CD4-positive, alpha-beta T cell treated with Interleukin-12 subunit alpha and Interleukin-12 subunit beta, for 1 hour (primary cell): ENCODE data around the gene SECTM1.
A peak's percentile ranks its signal among the peaks of the same experiment; 100 is the strongest.

Source experiments
- DNase-seq: peaks from one replicate; pipeline ENCODE4 v3.0.0-alpha.2; 2020

Gene SECTM1

GRCh38 chr17:82346342-82347300 is 13.1 kb upstream of the SECTM1 start:
- no peak for DNase-seq

GRCh38 chr17:82345151-82345976 is 11.8 kb upstream of the SECTM1 start:
- no peak for DNase-seq

DNA sequence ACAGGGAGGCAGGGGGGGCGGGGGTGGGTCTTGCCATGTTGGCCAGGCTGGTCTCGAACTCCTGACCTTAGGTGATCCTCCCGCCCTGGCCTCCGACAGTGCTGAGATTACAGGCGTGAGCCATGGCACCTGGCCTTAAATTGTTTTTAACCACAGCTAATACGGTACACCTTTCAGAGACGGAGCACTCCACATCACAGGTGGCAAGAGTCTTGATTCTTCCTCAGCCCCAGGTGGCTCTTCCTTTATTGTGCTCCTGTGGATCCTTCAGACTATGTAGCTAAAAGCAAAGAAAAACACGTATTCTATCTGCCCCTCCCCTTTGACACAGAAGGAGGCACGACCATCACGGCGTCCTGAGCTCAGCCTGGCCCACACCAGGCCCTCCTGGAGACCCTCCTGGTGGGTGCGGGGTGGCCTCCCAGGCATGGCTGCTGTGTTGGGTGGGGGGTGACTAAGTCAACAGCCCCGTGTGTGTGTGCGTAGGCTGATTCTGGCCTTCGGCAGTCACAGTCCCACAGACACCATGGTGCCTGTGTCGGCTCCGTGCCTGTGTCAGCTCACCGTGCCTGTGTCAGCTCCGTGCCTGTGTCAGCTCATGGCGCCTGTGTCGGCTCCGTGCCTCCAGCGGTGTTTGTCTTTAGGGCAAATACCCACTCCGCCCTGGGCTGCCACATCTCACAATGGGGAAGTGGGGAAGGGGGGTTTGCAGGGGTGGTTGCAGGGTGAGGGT is 10.8 kb upstream of the SECTM1 start:
- no peak for DNase-seq

DNA sequence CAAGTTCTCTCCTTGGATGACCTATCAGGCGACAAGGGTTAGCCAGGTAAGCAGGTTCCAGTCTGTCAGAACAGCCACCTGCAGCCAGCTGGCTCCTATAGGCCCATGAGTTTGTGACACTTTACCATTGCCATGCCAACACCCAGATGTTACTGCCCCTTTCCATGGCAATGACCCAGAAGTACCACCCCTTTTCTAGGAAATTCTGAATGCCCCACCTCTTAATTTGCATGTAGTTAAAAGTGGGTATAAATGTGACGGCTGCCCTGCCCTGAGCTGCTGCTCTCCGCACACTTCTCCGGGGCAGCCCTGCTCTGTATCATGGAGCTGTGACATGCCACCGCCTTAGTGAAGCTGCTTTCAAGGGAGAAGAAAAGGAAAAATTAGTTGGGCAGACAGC is 10.0 kb upstream of the SECTM1 start:
- no peak for DNase-seq

GRCh38 chr17:82342361-82343079 is 9.0 kb upstream of the SECTM1 start:
- no peak for DNase-seq

DNA sequence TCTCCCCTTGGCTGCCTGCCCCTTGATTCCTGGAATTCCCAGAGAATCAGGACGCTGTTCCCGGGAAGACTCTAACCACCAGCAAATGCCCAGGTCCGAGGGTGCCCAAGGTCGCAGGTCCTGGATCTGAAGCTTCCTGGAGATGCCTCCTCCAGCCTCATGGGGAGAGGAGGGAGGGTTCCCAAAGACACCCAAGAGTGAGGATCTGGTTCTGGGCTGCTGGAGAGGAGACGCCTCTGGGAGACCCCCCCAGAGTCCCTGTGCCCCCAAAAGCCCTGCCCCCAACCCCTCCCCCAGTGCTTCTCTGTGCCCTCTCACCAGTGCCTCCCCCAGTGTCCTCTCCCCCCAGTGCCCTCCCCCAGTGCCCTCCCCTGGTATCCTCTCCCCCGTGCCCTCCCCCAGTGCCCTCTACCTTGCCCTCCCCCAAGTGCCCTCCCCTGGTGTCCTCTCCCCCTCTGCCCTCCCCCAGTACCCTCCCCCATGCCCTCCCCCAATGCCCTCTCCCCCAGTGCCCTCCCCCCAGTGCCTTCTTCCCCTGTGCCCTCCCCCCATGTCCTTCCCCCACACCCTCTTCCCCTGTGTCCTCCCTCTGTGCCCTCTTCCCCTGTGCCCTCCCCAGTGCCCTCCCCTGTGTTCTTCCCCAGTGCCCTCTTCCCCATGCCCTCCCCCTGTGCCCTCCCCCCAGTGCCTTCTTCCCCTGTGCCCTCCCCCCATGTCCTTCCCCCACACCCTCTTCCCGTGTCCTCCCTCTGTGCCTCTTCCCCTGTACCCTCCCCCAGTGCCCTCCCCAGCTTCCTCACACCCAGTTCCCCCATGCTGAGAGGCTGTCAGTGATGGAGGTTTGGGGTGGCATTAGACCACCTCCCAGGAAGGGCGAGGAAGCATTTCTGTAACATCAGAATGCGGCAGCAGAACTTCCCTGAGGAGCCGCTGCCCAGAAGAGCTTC is 6.3 kb upstream of the SECTM1 start:
- DNase-seq, result no peak

- DNase-seq, result no peak
Measured at GRCh38 chr17:82338858-82339633, 5.5 kb upstream of the SECTM1 start.

GRCh38 chr17:82334622-82335394 is 1.2 kb upstream of the SECTM1 start:
- DNase-seq, result peak; percentile 28

- DNase-seq, result no peak
Measured at GRCh38 chr17:82334204-82334621, 647 bp upstream of the SECTM1 start.

GRCh38 chr17:82332669-82333278 is 792 bp downstream of the SECTM1 start:
- peak; percentile 26 for DNase-seq

GRCh38 chr17:82331345-82331939 is 2.1 kb downstream of the SECTM1 start:
- DNase-seq, result no peak

GRCh38 chr17:82330322-82331239 is 3.0 kb downstream of the SECTM1 start:
- no peak for DNase-seq

DNA sequence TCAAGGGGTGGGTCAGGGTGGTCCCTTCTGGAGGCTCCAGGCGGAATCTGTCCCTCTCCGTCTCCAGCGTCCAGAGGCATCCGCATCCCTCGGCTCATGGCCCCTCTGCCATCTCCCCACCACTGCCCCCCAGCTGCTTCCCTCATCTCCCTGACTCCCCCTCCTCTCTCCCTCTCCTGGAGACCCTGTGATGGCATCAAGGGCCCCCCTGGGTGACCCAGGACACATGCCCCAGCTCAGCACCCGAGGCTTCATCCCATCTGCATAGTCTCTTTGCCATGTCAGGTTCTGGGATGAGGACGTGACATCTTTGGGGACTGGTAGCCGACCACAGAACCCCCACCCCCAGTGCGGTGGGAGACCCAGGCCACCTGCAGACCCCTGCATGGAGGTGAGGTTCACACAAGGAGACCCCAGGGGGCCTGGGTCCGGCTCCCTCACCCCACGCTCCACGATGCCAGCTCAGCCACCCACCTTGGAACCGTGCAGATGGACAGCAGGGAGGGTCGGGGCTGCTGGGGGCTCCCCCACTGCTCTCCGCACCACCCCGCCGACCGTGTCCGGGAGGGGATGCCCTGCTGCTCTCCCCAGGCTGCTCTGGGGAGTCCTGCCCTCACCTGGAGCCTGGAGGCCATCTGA is 3.8 kb downstream of the SECTM1 start:
- DNase-seq, result no peak

DNA sequence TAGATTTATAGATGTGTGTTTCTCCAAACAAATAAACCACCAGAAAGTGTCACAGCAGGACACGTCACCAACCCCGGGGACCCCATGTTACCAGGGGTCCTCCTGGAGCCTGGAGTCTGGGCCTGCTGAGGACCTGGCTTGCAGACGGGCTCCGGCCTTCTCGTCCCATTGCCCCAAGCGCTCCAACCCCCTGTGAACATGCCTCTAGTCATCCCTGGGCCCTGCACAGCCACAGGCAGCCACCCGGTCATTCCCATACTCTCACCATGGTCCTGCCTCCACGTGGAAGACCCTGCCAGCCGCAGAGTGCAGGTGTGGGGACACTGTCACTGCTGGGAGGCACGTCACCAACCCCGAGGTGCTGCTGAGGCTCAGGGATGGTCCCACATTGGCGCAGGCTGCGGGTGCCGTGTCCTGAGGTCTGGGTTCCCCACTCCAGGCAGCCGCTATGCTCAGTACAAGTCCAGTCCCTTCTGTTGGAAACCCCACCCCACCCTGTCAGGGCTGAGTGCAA is 4.5 kb downstream of the SECTM1 start:
- DNase-seq, result no peak

- no peak for DNase-seq
Measured at GRCh38 chr17:82328141-82328993, 5.2 kb downstream of the SECTM1 start.

GRCh38 chr17:82327757-82328140 is 5.8 kb downstream of the SECTM1 start:
- no peak for DNase-seq
